Measurements from ENCODE around the gene NECTIN1. TPM values are rescaled to one million over a fixed set of nuclear protein-coding genes. Genes with fewer than 3 reads are reported as not detected.

Gene NECTIN1
- total RNA-seq, 2 donors from 2014 or later: 4.0 to 4.4 TPM

GRCh38 chr11:119700536-119701346 is 28.3 kb downstream of the NECTIN1 start:
- H3K4me3 ChIP-seq: no peak overlapping the region
- TF ChIP-seq, protein P1, sequence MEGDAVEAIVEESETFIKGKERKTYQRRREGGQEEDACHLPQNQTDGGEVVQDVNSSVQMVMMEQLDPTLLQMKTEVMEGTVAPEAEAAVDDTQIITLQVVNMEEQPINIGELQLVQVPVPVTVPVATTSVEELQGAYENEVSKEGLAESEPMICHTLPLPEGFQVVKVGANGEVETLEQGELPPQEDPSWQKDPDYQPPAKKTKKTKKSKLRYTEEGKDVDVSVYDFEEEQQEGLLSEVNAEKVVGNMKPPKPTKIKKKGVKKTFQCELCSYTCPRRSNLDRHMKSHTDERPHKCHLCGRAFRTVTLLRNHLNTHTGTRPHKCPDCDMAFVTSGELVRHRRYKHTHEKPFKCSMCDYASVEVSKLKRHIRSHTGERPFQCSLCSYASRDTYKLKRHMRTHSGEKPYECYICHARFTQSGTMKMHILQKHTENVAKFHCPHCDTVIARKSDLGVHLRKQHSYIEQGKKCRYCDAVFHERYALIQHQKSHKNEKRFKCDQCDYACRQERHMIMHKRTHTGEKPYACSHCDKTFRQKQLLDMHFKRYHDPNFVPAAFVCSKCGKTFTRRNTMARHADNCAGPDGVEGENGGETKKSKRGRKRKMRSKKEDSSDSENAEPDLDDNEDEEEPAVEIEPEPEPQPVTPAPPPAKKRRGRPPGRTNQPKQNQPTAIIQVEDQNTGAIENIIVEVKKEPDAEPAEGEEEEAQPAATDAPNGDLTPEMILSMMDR (IDR thresholded peaks at IDR 0.05): no peak
- H3K36me3 ChIP-seq: no peaks in the 10 kb centered on the region
- no peak overlapping the region for H3K27ac ChIP-seq
- H3K9me3 ChIP-seq: no peaks in the 10 kb centered on the region
- H3K27me3 ChIP-seq: no peaks in the 10 kb centered on the region
- peaks cover 0 to 30% of the 10 kb centered on the region in 2 donors for H3K4me1 ChIP-seq
- no peak for DNase-seq (ENCODE audit: low spot score)

DNA sequence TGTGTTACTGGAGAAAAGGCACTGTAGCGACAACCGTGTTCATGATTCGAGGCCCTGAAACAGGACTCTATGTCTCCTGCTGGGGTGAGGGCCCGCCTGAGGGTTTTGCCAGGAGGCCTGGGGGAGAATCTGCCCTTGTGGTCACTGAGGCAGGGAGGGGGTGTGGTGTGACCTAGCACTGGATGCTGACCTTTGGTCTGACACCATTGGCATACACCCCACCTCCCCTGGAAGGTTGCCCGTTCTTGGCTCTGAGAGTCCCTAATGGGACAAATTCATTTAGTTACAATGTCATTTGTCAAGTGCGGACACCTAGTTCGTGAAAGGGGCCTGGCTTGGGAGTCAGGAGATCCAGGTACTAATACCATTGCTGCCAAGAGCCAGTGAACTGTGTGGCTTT is 29.0 kb downstream of the NECTIN1 start:
- no peak for DNase-seq (ENCODE audit: low spot score)
- Histone ChIP-seq H3K27me3 (no peaks in the 10 kb centered on the region), H3K36me3 (no peaks in the 10 kb centered on the region), H3K27ac (peak overlapping the region in 1 of 2 donors; percentile 27), H3K4me3 (no peak overlapping the region), H3K4me1 (peaks cover 0 to 30% of the 10 kb centered on the region in 2 donors), H3K9me3 (no peaks in the 10 kb centered on the region)
- TF ChIP-seq, protein P1 (IDR thresholded peaks at IDR 0.05): no peak

- peaks cover 0 to 30% of the 10 kb centered on the region in 2 donors for H3K4me1 ChIP-seq
- TF ChIP-seq, protein P1 (IDR thresholded peaks at IDR 0.05): no peak
- no peak overlapping the region for H3K27ac ChIP-seq
- no peaks in the 10 kb centered on the region for H3K36me3 ChIP-seq
- no peak overlapping the region for H3K4me3 ChIP-seq
- no peaks in the 10 kb centered on the region for H3K9me3 ChIP-seq
- peak; percentile 67 for DNase-seq (ENCODE audit: low spot score)
- H3K27me3 ChIP-seq: no peaks in the 10 kb centered on the region
These were observed 29.8 kb downstream of the NECTIN1 start for GRCh38 chr11:119699227-119699626.

GRCh38 chr11:119697882-119698281 is 31.1 kb downstream of the NECTIN1 start:
- Histone ChIP-seq H3K27me3 (no peaks in the 10 kb centered on the region), H3K9me3 (no peaks in the 10 kb centered on the region), H3K4me3 (no peak overlapping the region), H3K36me3 (no peaks in the 10 kb centered on the region), H3K4me1 (peaks cover 0 to 30% of the 10 kb centered on the region in 2 donors), H3K27ac (peak overlapping the region in 1 of 2 donors; percentile 12)
- DNase-seq (ENCODE audit: low spot score): no peak
- TF ChIP-seq, protein P1 (IDR thresholded peaks at IDR 0.05): no peak

DNA sequence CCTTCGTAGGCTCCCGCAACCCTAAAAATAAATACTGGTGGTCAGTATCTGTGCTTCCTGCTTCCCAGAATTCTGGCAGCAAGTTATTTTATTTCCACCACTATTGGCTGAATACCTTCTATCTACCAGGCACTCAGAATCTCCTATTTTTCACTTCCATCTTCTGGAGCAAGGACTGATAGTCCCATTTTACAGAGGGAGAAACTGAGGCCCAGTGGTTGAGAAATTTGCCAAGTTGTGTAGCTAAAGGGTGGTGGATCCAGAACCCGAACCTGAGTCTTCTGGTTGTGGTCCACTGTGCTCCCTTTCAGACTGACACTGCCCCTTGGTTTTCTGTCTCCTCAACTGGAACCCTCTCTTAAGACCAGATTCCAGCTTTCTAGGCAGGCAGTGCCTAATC is 31.6 kb downstream of the NECTIN1 start:
- no peak for DNase-seq (ENCODE audit: low spot score)
- Histone ChIP-seq H3K4me1 (peaks cover 0 to 30% of the 10 kb centered on the region in 2 donors), H3K27me3 (no peaks in the 10 kb centered on the region), H3K9me3 (no peaks in the 10 kb centered on the region), H3K27ac (no peak overlapping the region), H3K36me3 (no peaks in the 10 kb centered on the region), H3K4me3 (no peak overlapping the region)
- TF ChIP-seq, protein P1 (IDR thresholded peaks at IDR 0.05): no peak

Measured in right atrium auricular region (tissue), 2 donors.